ENCODE results near the gene ZDHHC8.

ZDHHC8 gene

DNA sequence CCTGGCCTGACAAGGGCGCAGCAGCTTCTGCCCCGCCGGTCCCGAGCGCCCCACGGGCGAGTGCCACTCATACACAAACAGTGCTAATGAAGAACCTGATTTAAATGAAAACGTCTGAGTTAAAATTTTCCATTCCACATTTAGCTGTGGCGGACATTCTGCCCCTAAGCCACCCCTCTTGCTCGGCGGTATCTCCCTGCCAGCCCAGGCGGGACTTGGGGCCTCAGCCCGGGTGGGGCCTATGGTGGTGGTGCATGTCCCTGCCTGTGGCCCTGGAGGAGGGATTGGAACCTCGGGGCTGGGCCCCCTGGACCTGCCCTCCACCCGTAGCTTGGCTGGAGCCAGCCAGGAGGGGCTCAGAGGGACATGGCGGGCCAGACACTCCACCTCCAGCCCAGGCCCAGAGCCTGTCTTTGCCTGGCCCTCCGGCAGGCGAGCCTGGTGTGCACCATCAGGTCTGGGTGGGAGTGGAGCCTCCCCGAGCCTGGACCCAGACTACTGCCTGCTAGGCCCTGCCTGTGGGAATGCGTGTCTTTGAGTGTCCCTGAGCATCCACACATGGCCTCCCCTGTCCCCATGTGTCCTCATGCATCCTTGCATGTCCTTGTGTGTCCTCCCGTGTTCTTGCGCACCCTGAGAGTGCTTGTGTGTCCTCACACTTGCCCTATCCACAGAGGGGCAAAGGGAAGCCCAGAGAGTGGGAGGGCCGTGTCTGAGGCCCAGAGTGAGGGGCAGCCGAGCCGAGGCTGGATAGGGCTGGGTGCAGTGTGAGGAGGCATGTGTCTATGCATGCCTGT, 4.4 kb downstream of the ZDHHC8 start:
- no peak overlapping the region for H3K4me3 ChIP-seq (ENCODE audit: control insufficient read depth, low read depth, low read length)
- no peak for DNase-seq (ENCODE audit: low read depth)
- TF ChIP-seq, protein P1, sequence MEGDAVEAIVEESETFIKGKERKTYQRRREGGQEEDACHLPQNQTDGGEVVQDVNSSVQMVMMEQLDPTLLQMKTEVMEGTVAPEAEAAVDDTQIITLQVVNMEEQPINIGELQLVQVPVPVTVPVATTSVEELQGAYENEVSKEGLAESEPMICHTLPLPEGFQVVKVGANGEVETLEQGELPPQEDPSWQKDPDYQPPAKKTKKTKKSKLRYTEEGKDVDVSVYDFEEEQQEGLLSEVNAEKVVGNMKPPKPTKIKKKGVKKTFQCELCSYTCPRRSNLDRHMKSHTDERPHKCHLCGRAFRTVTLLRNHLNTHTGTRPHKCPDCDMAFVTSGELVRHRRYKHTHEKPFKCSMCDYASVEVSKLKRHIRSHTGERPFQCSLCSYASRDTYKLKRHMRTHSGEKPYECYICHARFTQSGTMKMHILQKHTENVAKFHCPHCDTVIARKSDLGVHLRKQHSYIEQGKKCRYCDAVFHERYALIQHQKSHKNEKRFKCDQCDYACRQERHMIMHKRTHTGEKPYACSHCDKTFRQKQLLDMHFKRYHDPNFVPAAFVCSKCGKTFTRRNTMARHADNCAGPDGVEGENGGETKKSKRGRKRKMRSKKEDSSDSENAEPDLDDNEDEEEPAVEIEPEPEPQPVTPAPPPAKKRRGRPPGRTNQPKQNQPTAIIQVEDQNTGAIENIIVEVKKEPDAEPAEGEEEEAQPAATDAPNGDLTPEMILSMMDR (conservative IDR thresholded peaks at IDR 0.05; ENCODE audit: control insufficient read depth, insufficient read depth, low read depth, low read length) = no peak

DNA sequence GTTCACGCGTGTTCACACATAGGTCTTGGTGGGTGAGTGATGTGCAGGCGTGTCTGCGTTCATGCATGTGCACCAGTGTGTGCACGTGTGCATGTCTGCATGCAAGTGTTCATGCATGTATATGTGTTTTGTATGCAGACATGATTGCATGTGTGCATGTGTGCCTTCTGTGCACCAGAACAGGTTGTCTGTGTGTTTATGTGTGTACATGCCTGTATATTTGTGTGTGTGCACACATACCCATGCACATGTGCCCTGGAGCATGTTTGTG, 4.9 kb downstream of the ZDHHC8 start:
- TF ChIP-seq, protein P1 (conservative IDR thresholded peaks at IDR 0.05; ENCODE audit: control insufficient read depth, insufficient read depth, low read depth, low read length) = no peak
- DNase-seq (ENCODE audit: low read depth) = no peak
- H3K4me3 ChIP-seq (ENCODE audit: control insufficient read depth, low read depth, low read length) = no peak overlapping the region

DNA sequence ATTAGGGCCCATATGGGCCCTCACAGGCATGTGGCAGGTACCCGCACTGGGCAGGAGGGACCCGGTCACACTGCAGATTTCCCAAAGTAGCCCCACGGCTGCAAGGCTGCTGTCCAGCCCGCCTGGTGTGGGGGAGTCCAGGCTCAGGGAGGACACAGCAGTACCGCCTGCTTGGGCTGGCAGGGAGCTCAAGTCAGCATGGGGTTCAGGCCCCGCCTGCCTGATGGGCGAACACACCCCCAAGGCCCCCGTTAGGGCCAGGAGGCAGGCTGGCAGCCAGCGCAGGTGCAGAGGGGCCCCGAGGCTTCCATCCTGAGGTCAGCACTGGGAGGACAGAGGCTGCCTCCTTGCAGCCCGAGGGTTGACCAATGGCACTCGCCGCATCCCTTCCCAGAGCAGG, 5.5 kb downstream of the ZDHHC8 start:
- DNase-seq (ENCODE audit: low read depth) = no peak
- TF ChIP-seq, protein P1 (conservative IDR thresholded peaks at IDR 0.05; ENCODE audit: control insufficient read depth, insufficient read depth, low read depth, low read length) = no peak
- H3K4me3 ChIP-seq (ENCODE audit: control insufficient read depth, low read depth, low read length) = no peak overlapping the region

DNA sequence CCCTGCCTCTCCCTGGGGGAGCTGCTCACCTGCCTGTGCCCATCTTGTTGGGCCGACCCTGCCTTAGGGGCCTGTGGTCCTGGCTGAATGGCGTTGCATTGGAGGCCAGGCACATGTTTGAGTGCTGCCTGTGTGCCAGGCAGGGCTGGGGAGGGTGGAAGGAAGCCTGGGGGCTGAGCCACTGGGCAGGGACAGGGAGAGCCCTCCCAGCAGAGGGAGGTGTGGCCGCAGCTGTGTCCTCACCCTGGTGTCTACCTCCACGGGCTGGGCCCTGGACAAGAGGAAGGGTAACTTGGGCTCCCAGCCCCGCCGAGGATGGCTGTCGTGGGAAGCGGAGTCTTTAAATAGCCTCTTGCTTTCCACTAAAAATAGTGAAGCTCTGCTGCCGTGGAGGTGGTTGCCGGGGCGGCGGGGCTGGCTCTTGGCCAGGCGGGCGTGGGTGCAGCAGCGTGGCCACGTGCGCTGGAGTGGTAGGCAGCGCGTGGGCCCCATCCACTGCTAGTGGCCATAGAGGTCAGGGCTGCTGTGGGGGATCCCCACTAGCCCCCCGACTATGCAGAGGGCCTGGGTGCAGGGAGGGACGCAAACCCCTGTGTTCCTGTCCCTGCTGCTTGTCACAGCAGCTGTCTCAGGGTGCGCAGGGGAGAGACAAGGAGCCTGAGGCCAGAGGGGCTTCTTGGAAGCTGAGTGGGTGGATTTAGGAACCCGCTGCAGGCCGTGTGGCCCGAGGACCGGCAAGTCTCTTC, 6.2 kb downstream of the ZDHHC8 start:
- TF ChIP-seq, protein P1 (conservative IDR thresholded peaks at IDR 0.05; ENCODE audit: control insufficient read depth, insufficient read depth, low read depth, low read length) = no peak
- no peak overlapping the region for H3K4me3 ChIP-seq (ENCODE audit: control insufficient read depth, low read depth, low read length)
- DNase-seq (ENCODE audit: low read depth) = no peak

DNA sequence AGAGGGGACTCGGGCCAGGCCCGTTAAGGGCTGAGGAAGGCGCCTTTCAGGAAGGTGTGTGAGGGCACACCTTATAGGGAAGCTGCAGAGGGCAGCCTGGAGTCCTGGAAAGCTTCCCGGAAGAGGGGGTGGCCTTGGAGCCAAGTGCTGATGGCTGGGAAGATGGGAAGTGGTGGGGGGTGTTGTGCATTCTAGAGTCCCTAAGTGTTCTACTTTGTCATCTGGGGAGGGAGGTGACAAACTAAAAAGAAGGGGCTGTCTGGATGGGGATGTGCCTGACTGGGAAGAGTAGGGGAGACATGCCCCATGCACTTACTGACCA, 6.8 kb downstream of the ZDHHC8 start:
- TF ChIP-seq, protein P1 (conservative IDR thresholded peaks at IDR 0.05; ENCODE audit: control insufficient read depth, insufficient read depth, low read depth, low read length) = no peak
- H3K4me3 ChIP-seq (ENCODE audit: control insufficient read depth, low read depth, low read length) = no peak overlapping the region
- no peak for DNase-seq (ENCODE audit: low read depth)

DNA sequence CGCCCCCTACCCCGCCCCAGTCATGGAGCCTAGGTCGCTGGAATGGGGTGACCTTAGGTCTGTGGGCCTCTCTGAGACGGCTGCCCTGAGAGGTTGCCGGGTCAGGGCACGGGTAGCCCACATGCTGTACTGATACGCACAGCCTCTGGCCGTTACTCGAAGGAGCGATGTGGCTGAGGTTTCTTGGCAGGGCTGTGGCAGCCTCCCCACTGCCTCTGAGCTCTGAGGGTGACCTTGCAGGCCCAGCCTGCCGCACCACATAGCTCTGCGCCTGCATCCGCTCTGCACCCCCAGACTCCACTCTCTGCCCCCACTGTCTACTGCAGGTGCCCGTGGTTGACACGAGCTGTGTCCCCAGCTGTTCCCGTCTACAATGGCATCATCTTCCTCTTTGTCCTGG, 7.3 kb downstream of the ZDHHC8 start:
- TF ChIP-seq, protein P1 (conservative IDR thresholded peaks at IDR 0.05; ENCODE audit: control insufficient read depth, insufficient read depth, low read depth, low read length) = no peak
- H3K4me3 ChIP-seq (ENCODE audit: control insufficient read depth, low read depth, low read length) = no peak overlapping the region
- DNase-seq (ENCODE audit: low read depth) = no peak
